Activated CD8-positive, alpha-beta memory T cell treated with anti-CD3 and anti-CD28 coated beads, Interleukin-2, amount 10 ng/mL, durations not matched to agents 7 days and 5 days (primary cell): ENCODE data around the gene ITPR2. TPM values are rescaled to one million over a fixed set of nuclear protein-coding genes. Genes with fewer than 3 reads are reported as not detected.

Source experiments
- ATAC-seq: fragments of 150-1000 bp; cut with Tn5 transposase; one replicate; pipeline ENCODE4 v1.10.0; 2021; ENCODE audit warnings: moderate library complexity
- CTCF ChIA-PET: fragments of 350-600 bp; sonication (Branson Sonifier 250); formaldehyde crosslinking; loops from one replicate; lab custom pipeline; 2021; ENCODE audit warnings: antibody characterized with exemption; lab: Charles Lee
- DNase-seq: peaks from one replicate; pipeline ENCODE4 v3.0.0-alpha.2; 2020
- H3K27ac Mint-ChIP-seq: one replicate; pipeline ENCODE4 v1.8.0; 2021; ENCODE audit warnings: mild to moderate bottlenecking, mixed read lengths
- H3K27me3 Mint-ChIP-seq: one replicate; pipeline ENCODE4 v1.8.0; 2021; ENCODE audit warnings: mixed read lengths
- H3K36me3 Mint-ChIP-seq: one replicate; pipeline ENCODE4 v1.8.0; 2021; ENCODE audit warnings: mild to moderate bottlenecking, mixed read lengths
- H3K4me1 Mint-ChIP-seq: one replicate; pipeline ENCODE4 v1.8.0; 2021; ENCODE audit warnings: mixed read lengths
- H3K4me3 Mint-ChIP-seq: one replicate; pipeline ENCODE4 v1.8.0; 2021; ENCODE audit warnings: mild to moderate bottlenecking, moderate library complexity, mixed read lengths
- H3K9me3 Mint-ChIP-seq: one replicate; pipeline ENCODE4 v1.8.0; 2022; ENCODE audit warnings: low read depth, mixed read lengths
- total RNA-seq, 2 experiments: library from RNA; stranded (reverse); gene quantifications; one replicate each; pipeline ENCODE4 v1.2.3, GENCODE V29; 2021

ITPR2 gene
- total RNA-seq, 2 experiments from 2014 or later: 31.1 to 37.7 TPM

- no peak for ATAC-seq
- H3K36me3 Mint-ChIP-seq: peaks cover 6% of the 10 kb centered on the region
- H3K27ac Mint-ChIP-seq: peak overlapping the region; percentile 48
- H3K4me1 Mint-ChIP-seq: peaks cover 13% of the 10 kb centered on the region
- CTCF ChIA-PET: interaction anchor here (0.6 to 1.0 kb wide), 4 partner anchors 13 to 596 kb away, joined by 3 to 4 read pairs (median 3); no protein-coding TSS in a partner anchor
- no peaks in the 10 kb centered on the region for H3K27me3 Mint-ChIP-seq
- H3K4me3 Mint-ChIP-seq: no peak overlapping the region
- no peaks in the 10 kb centered on the region for H3K9me3 Mint-ChIP-seq
- DNase-seq: no peak
Observed at GRCh38 chr12:26425587-26426260, 407.3 kb downstream of the ITPR2 start.

GRCh38 chr12:26422839-26423398 lies 410.1 kb downstream of the ITPR2 start:
- Mint-ChIP-seq H3K4me3 (no peak overlapping the region), H3K27ac (no peak overlapping the region), H3K27me3 (no peaks in the 10 kb centered on the region), H3K4me1 (peaks cover 13% of the 10 kb centered on the region), H3K36me3 (peaks cover 11% of the 10 kb centered on the region), H3K9me3 (peaks cover 2% of the 10 kb centered on the region)
- ATAC-seq (no peak), DNase-seq (no peak)
- CTCF ChIA-PET: no interaction called here

GRCh38 chr12:26416550-26416949 lies 416.4 kb downstream of the ITPR2 start:
- Mint-ChIP-seq H3K27me3 (no peaks in the 10 kb centered on the region), H3K27ac (no peak overlapping the region), H3K36me3 (peaks cover 15% of the 10 kb centered on the region), H3K9me3 (peaks cover 2% of the 10 kb centered on the region), H3K4me1 (peaks cover 3% of the 10 kb centered on the region), H3K4me3 (no peak overlapping the region)
- CTCF ChIA-PET: no interaction called here
- no peak for ATAC-seq
- DNase-seq: no peak

GRCh38 chr12:26410689-26411088 lies 422.3 kb downstream of the ITPR2 start:
- H3K27ac Mint-ChIP-seq: no peak overlapping the region
- no peak overlapping the region for H3K4me3 Mint-ChIP-seq
- no peak for ATAC-seq
- CTCF ChIA-PET: no interaction called here
- DNase-seq: no peak
- no peaks in the 10 kb centered on the region for H3K9me3 Mint-ChIP-seq
- H3K27me3 Mint-ChIP-seq: no peaks in the 10 kb centered on the region
- H3K36me3 Mint-ChIP-seq: no peaks in the 10 kb centered on the region
- H3K4me1 Mint-ChIP-seq: no peaks in the 10 kb centered on the region

GRCh38 chr12:26406813-26407212 lies 426.2 kb downstream of the ITPR2 start:
- H3K4me3 Mint-ChIP-seq: no peak overlapping the region
- DNase-seq (no peak), ATAC-seq (no peak)
- H3K27me3 Mint-ChIP-seq: no peaks in the 10 kb centered on the region
- H3K9me3 Mint-ChIP-seq: no peaks in the 10 kb centered on the region
- CTCF ChIA-PET: no interaction called here
- no peak overlapping the region for H3K27ac Mint-ChIP-seq
- no peaks in the 10 kb centered on the region for H3K36me3 Mint-ChIP-seq
- H3K4me1 Mint-ChIP-seq: no peaks in the 10 kb centered on the region

DNA sequence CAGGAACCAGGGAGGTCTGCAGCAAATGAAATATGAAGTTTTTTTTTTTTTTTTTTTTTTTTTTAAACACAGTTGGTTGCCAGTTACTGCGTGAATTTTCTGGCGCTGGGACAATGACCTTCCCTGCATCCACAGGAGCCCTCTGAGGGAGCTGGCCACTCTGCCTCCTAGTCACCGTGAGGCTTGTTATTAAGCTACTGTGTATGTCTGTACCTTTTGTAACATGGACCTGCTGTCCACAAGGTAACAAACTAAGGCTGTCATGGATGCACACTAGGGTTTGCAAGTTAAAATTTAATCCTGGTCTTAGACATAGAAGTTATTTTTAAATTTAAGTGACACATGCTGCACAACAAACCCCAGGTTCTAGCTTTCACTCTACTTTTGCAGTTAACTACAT lies 426.6 kb downstream of the ITPR2 start:
- no peaks in the 10 kb centered on the region for H3K9me3 Mint-ChIP-seq
- no peaks in the 10 kb centered on the region for H3K27me3 Mint-ChIP-seq
- no peaks in the 10 kb centered on the region for H3K36me3 Mint-ChIP-seq
- no peaks in the 10 kb centered on the region for H3K4me1 Mint-ChIP-seq
- CTCF ChIA-PET: no interaction called here
- no peak for DNase-seq
- H3K4me3 Mint-ChIP-seq: no peak overlapping the region
- ATAC-seq: no peak
- no peak overlapping the region for H3K27ac Mint-ChIP-seq

GRCh38 chr12:26403601-26404000 lies 429.4 kb downstream of the ITPR2 start:
- DNase-seq: no peak
- CTCF ChIA-PET: no interaction called here
- ATAC-seq: no peak
- H3K4me3 Mint-ChIP-seq: no peak overlapping the region
- H3K27me3 Mint-ChIP-seq: no peaks in the 10 kb centered on the region
- H3K27ac Mint-ChIP-seq: no peak overlapping the region
- no peaks in the 10 kb centered on the region for H3K9me3 Mint-ChIP-seq
- no peaks in the 10 kb centered on the region for H3K4me1 Mint-ChIP-seq
- H3K36me3 Mint-ChIP-seq: no peaks in the 10 kb centered on the region

GRCh38 chr12:26402648-26403047 lies 430.3 kb downstream of the ITPR2 start:
- no peak for ATAC-seq
- no peak for DNase-seq
- H3K4me3 Mint-ChIP-seq: no peak overlapping the region

GRCh38 chr12:26401874-26402273 lies 431.1 kb downstream of the ITPR2 start:
- Mint-ChIP-seq H3K36me3 (no peaks in the 10 kb centered on the region), H3K27me3 (no peaks in the 10 kb centered on the region), H3K9me3 (no peaks in the 10 kb centered on the region), H3K4me3 (no peak overlapping the region), H3K27ac (no peak overlapping the region), H3K4me1 (no peaks in the 10 kb centered on the region)
- CTCF ChIA-PET: no interaction called here
- no peak for DNase-seq
- no peak for ATAC-seq

More at GRCh38 chr12:26402648-26403047, 430.3 kb downstream of the ITPR2 start:
- CTCF ChIA-PET: no interaction called here
- Mint-ChIP-seq H3K36me3 (no peaks in the 10 kb centered on the region), H3K27me3 (no peaks in the 10 kb centered on the region), H3K9me3 (no peaks in the 10 kb centered on the region), H3K27ac (no peak overlapping the region), H3K4me1 (no peaks in the 10 kb centered on the region)

- Mint-ChIP-seq H3K9me3 (no peaks in the 10 kb centered on the region), H3K4me1 (no peaks in the 10 kb centered on the region), H3K27me3 (no peaks in the 10 kb centered on the region), H3K27ac (no peak overlapping the region), H3K4me3 (no peak overlapping the region), H3K36me3 (no peaks in the 10 kb centered on the region)
- DNase-seq (no peak), ATAC-seq (no peak)
- CTCF ChIA-PET: no interaction called here
Observed at GRCh38 chr12:26400627-26401026, 432.4 kb downstream of the ITPR2 start.

GRCh38 chr12:26399381-26399780 lies 433.6 kb downstream of the ITPR2 start:
- CTCF ChIA-PET: no interaction called here
- DNase-seq: no peak
- no peak for ATAC-seq
- Mint-ChIP-seq H3K4me1 (no peaks in the 10 kb centered on the region), H3K4me3 (no peak overlapping the region), H3K9me3 (no peaks in the 10 kb centered on the region), H3K27me3 (no peaks in the 10 kb centered on the region), H3K36me3 (no peaks in the 10 kb centered on the region), H3K27ac (no peak overlapping the region)

DNA sequence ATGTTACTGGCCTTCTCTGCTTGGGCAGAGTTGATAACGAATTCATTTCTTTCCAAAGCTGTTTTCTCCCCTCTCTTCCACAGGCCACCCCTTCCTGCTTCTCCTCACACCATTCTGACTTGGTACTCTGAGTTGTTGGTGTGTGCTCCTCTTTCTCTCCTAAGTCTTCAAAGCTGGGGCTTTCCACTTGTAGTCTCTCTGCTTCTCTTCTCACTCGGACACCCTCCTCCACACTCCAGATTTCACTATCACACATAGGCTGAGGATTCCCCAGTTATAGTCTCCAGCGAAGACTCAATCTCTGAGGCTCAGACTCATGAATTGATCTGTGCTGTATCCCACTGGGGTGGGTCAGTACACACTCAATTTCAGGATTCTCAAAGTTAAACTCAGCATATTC lies 436.6 kb downstream of the ITPR2 start:
- DNase-seq (no peak), ATAC-seq (no peak)
- H3K4me3 Mint-ChIP-seq: no peak overlapping the region
- no peaks in the 10 kb centered on the region for H3K9me3 Mint-ChIP-seq
- no peak overlapping the region for H3K27ac Mint-ChIP-seq
- H3K27me3 Mint-ChIP-seq: no peaks in the 10 kb centered on the region
- H3K36me3 Mint-ChIP-seq: peaks cover 8% of the 10 kb centered on the region
- CTCF ChIA-PET: no interaction called here
- no peaks in the 10 kb centered on the region for H3K4me1 Mint-ChIP-seq

GRCh38 chr12:26389343-26389742 lies 443.7 kb downstream of the ITPR2 start:
- ATAC-seq: no peak
- no peak overlapping the region for H3K27ac Mint-ChIP-seq
- no peaks in the 10 kb centered on the region for H3K27me3 Mint-ChIP-seq
- peaks cover 18% of the 10 kb centered on the region for H3K36me3 Mint-ChIP-seq
- H3K4me1 Mint-ChIP-seq: no peaks in the 10 kb centered on the region
- no peak overlapping the region for H3K4me3 Mint-ChIP-seq
- DNase-seq: no peak
- CTCF ChIA-PET: no interaction called here
- no peaks in the 10 kb centered on the region for H3K9me3 Mint-ChIP-seq

DNA sequence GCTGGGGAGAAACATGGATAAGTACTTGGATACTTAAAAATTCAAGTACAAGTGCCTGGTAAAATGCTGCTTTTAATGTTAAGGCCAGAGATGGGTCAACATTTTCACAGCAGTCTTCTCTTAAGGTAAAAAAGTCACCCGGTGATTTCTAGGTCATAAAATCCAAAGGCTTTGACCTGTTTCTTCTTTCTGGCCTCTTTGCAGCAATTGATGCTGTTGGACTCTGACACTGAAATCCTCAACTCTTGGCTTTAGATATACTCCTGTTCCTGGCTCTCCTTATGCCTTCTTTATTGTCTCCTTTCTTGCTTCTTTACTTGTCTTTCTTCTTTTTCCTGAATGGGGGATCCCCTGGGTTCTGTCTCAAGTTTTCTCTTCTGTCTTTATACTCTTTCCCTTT lies 448.5 kb downstream of the ITPR2 start:
- no peaks in the 10 kb centered on the region for H3K27me3 Mint-ChIP-seq
- H3K4me1 Mint-ChIP-seq: no peaks in the 10 kb centered on the region
- DNase-seq (no peak), ATAC-seq (no peak)
- CTCF ChIA-PET: no interaction called here
- H3K36me3 Mint-ChIP-seq: peaks cover 16% of the 10 kb centered on the region
- no peaks in the 10 kb centered on the region for H3K9me3 Mint-ChIP-seq
- no peak overlapping the region for H3K27ac Mint-ChIP-seq
- no peak overlapping the region for H3K4me3 Mint-ChIP-seq
